ENCODE results near the gene THSD4.
"Not testable (repeated sequence)": the region's sequence is repeated elsewhere in the genome, so short reads cannot be mapped to it uniquely, and the experiment has no call there.

THSD4 gene

DNA sequence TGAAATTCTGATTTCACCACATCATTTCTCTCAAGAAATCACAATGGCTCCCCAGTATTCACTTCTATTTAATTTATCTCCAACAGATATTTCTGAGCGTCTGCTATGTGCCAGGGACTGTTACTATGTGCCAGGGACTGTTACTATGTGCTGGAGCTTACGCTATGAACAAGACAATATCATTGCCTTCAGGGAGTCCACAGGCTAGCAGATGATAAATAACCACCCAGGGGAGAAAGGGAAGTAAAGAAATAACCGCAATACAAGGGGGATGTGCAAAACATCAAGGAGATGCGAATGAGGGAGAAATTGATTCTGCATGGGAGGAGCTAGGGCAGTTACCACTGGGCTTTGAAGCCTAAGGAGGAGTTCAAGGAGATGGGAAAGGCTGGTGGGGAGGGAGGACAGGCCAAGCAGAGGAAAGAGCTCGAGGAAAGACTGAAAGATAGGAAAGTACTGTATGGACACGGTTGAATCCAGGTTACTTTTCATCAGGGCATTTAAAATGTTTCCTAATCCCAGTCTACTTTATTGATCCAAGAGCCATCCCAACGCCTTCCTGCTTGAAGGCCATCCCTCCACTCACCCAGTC lies 2.5 kb downstream of the THSD4 start:
- DNase-seq = peak; percentile 47
- in situ Hi-C loops (cut with MboI; ENCODE audit: low pct_unique_long_range_greater_than_20kb, low sequenced_read_pairs) = no loop called here

DNA sequence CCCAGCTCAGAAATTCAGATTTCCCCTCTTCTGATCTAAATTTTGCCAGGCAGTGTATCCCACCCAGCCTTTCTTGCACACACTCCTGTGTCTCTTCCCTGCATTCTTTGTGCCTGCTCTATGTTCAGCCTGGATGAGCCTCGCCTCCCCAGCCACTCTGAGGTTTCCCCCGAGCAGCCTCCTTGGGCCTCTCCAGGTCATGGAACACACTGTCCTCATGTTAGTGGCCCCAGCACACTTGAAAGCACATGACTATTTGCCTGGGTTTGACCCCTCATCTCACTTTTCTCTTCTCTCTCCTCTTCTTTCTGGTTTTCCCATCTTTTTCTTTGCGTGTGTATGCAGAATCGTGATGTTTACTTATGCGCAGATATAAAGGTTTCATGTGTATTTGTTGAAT lies 3.1 kb downstream of the THSD4 start:
- in situ Hi-C loops (cut with MboI; ENCODE audit: low pct_unique_long_range_greater_than_20kb, low sequenced_read_pairs) = no loop called here
- DNase-seq = no peak

GRCh38 chr15:71118881-71119632 lies 3.8 kb downstream of the THSD4 start:
- DNase-seq = no peak
- in situ Hi-C loops (cut with MboI; ENCODE audit: low pct_unique_long_range_greater_than_20kb, low sequenced_read_pairs) = no loop called here

DNA sequence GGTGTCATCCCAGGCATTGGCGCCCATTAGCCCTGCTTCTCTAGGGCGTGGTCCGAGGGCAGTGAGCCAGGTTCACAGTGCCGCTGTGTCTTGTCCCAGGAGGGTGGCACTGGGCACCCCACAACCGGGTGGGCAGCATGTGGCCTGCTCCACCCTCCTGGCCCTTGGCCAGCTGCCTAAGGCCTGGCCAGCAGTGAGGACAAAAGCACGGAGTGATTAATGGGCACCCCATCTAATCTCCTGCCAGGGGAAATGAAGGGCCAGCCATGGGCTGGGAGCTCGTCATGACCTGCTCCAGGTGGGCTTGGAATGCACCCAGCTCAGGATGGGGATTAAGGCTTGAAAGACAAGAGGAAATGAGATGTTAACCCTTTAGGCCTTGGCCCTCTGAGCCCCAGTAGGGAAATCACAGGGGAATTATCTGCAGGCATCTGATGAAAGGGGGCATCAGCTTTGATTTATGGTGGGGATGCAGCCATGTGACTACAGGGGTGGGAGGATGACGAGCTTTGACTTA lies 5.2 kb downstream of the THSD4 start:
- DNase-seq = no peak
- in situ Hi-C loops (cut with MboI; ENCODE audit: low pct_unique_long_range_greater_than_20kb, low sequenced_read_pairs) = no loop called here

GRCh38 chr15:71121442-71121841 lies 6.2 kb downstream of the THSD4 start:
- in situ Hi-C loops (cut with MboI; ENCODE audit: low pct_unique_long_range_greater_than_20kb, low sequenced_read_pairs) = no loop called here
- DNase-seq = no peak

GRCh38 chr15:71124937-71125790 lies 9.9 kb downstream of the THSD4 start:
- in situ Hi-C loops (cut with MboI; ENCODE audit: low pct_unique_long_range_greater_than_20kb, low sequenced_read_pairs) = no loop called here
- no peak for DNase-seq

GRCh38 chr15:71125831-71126450 lies 10.7 kb downstream of the THSD4 start:
- in situ Hi-C loops (cut with MboI; ENCODE audit: low pct_unique_long_range_greater_than_20kb, low sequenced_read_pairs) = no loop called here
- DNase-seq = no peak

DNA sequence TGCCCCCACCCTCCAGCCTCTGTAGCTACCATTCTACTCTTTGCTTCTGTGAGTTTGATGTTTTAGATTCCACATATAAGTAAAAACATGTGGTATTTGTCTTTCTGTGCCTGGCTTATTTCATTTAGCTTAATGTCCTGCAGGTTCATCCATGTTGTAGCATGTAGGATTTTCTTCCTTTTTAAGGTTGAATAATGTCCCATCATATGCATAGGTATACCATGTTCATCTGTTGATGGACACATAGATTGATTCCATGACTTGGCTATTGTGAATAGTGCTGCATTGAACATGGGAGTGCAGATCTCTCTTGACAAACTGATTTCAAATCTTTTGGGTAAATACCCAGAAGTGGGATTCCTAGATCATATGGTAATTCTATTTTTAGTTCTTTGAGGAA lies 11.8 kb downstream of the THSD4 start:
- in situ Hi-C loops (cut with MboI; ENCODE audit: low pct_unique_long_range_greater_than_20kb, low sequenced_read_pairs) = no loop called here
- no peak for DNase-seq

DNA sequence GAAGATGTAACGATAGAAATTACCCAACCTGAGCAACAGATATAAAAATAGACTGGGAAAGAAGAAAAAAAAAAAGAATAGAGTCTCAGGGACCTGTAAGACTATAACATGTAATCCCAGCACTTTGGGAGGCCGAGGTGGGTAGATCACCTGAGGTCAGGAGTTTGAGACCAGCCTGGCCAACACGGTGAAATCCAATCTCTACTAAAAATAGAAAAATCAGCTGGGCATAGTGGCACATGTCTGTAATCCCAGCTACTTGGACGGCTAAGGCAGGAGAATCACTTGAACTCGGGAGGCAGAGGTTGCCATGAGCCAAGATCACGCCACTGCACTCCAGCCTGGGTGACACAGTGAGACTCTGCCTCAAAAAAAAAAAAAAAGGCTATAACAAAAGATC lies 12.9 kb downstream of the THSD4 start:
- in situ Hi-C loops (cut with MboI; ENCODE audit: low pct_unique_long_range_greater_than_20kb, low sequenced_read_pairs); DNase-seq: not testable (repeated sequence)

- in situ Hi-C loops (cut with MboI; ENCODE audit: low pct_unique_long_range_greater_than_20kb, low sequenced_read_pairs) = no loop called here
Observed at GRCh38 chr15:71128939-71129562, 13.8 kb downstream of the THSD4 start.

GRCh38 chr15:71129669-71130068 lies 14.4 kb downstream of the THSD4 start:
- DNase-seq = no peak
- in situ Hi-C loops (cut with MboI; ENCODE audit: low pct_unique_long_range_greater_than_20kb, low sequenced_read_pairs) = no loop called here

More at GRCh38 chr15:71128939-71129562, 13.8 kb downstream of the THSD4 start:
- no peak for DNase-seq

GRCh38 chr15:71131601-71132362 lies 16.5 kb downstream of the THSD4 start:
- DNase-seq = no peak
- in situ Hi-C loops (cut with MboI; ENCODE audit: low pct_unique_long_range_greater_than_20kb, low sequenced_read_pairs) = no loop called here

DNA sequence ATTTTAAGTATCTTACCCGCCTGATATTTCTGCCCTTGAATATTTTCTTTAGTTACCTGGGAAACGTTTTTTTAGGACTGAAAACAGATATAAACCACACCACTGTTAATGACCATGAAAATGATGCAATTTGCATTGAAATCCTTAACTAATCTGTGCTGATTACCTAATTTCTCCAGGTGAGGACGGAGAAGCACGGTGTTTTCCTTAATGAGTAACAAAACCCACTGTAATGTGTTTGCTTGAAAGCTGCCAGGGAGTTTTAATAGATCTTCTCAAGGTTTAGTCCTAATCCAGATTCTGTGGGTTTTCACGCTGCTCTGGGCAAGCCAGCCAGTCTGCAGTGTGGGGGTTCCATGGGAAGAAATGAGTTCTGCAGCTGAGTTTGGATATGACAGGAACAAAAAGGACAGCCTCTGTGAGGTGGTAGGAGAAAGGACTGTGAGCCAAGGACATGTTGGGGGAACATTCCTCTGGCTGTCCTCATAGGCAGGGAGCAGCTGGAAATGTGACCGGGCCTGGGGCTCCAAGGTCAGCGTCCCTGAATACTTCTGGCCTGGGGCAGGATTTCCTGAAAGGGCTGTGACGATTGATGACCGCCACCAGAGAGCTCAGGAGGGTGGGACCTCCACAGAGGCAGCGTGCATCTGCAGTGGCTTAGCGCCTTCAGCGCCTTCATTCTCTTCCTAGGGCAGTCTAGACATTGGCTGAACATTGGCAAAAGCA lies 18.6 kb downstream of the THSD4 start:
- in situ Hi-C loops (cut with MboI; ENCODE audit: low pct_unique_long_range_greater_than_20kb, low sequenced_read_pairs) = no loop called here
- no peak for DNase-seq

DNA sequence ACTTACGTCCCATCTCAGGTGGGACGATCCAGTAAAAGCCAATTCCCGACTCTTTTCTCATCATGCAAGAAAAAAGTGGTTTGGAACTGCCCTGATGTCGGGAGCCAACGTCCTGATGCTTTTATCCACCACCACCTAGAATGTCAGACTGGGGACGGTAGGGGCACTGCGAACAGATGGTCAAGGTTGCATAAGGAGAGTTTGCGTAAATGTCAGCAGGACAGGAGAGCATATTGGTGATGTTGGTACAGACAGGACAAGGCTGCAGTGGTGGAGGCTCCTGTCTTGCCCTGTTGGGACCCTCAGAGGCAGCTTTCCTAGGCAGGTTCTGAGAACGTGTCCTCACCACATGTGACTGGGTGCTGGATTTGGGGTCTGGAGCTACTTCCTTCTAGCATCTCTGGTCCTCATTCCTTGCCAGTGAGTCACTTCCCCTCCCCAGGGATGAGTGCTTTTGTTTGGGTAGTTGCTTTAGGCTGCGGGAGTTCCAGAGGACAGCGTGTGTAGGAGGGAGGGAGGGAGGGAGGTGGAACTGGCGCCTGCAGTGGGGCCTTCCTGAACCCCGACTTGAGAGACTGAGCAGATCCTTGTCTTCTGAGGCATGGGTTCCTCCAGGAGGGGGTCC lies 21.0 kb downstream of the THSD4 start:
- DNase-seq = no peak
- in situ Hi-C loops (cut with MboI; ENCODE audit: low pct_unique_long_range_greater_than_20kb, low sequenced_read_pairs) = no loop called here

- no peak for DNase-seq
- in situ Hi-C loops (cut with MboI; ENCODE audit: low pct_unique_long_range_greater_than_20kb, low sequenced_read_pairs) = no loop called here
Observed at GRCh38 chr15:71136793-71137518, 21.7 kb downstream of the THSD4 start.

- no peak for DNase-seq
- in situ Hi-C loops (cut with MboI; ENCODE audit: low pct_unique_long_range_greater_than_20kb, low sequenced_read_pairs) = no loop called here
Observed at GRCh38 chr15:71138473-71138872, 23.2 kb downstream of the THSD4 start.

GRCh38 chr15:71139241-71139640 lies 24.0 kb downstream of the THSD4 start:
- DNase-seq = no peak
- in situ Hi-C loops (cut with MboI; ENCODE audit: low pct_unique_long_range_greater_than_20kb, low sequenced_read_pairs) = no loop called here

Data from KBM-7 (cell line).